SKM-1 treated with dmso at 0.1 percent for 144 hours (cell line): ENCODE measurements around the gene DPP8.

Source experiments
- DNase-seq: peaks from one replicate; lab custom pipeline; 2025; ENCODE audit not compliant: unreplicated experiment; lab: John Stamatoyannopoulos, UW

The DPP8 gene

GRCh38 chr15:65426216-65426853 lies 91.2 kb downstream of the DPP8 start:
- no peak for DNase-seq

- DNase-seq: no peak
Measured at GRCh38 chr15:65424683-65425082, 92.8 kb downstream of the DPP8 start.

- no peak for DNase-seq
Measured at GRCh38 chr15:65423976-65424679, 93.4 kb downstream of the DPP8 start.

- DNase-seq: no peak
Measured at GRCh38 chr15:65423150-65423975, 94.1 kb downstream of the DPP8 start.

GRCh38 chr15:65421360-65422215 lies 95.9 kb downstream of the DPP8 start:
- no peak for DNase-seq

- DNase-seq: no peak
Measured at GRCh38 chr15:65420975-65421359, 96.5 kb downstream of the DPP8 start.

GRCh38 chr15:65418596-65418995 lies 98.9 kb downstream of the DPP8 start:
- DNase-seq: no peak

GRCh38 chr15:65416845-65417416 lies 100.6 kb downstream of the DPP8 start:
- no peak for DNase-seq

GRCh38 chr15:65414841-65415621 lies 102.5 kb downstream of the DPP8 start:
- no peak for DNase-seq

- DNase-seq: no peak
Measured at GRCh38 chr15:65413760-65414144, 103.7 kb downstream of the DPP8 start.

GRCh38 chr15:65413051-65413759 lies 104.3 kb downstream of the DPP8 start:
- DNase-seq: no peak

GRCh38 chr15:65412556-65412955 lies 104.9 kb downstream of the DPP8 start:
- DNase-seq: no peak

GRCh38 chr15:65411465-65412071 lies 105.9 kb downstream of the DPP8 start:
- DNase-seq: no peak

- DNase-seq: no peak
Measured at GRCh38 chr15:65410972-65411371, 106.5 kb downstream of the DPP8 start.

GRCh38 chr15:65410036-65410435 lies 107.5 kb downstream of the DPP8 start:
- DNase-seq: no peak

- DNase-seq: no peak
Measured at GRCh38 chr15:65409036-65409631, 108.4 kb downstream of the DPP8 start.

- DNase-seq: no peak
Measured at GRCh38 chr15:65408324-65409035, 109.0 kb downstream of the DPP8 start.
